GM19351 (cell line): ENCODE results near the gene TAGLN.
"Not testable (repeated sequence)": the region's sequence is repeated elsewhere in the genome, so short reads cannot be mapped to it uniquely, and the experiment has no call there.

ENCODE experiments used
- ATAC-seq: cut with Tn5 transposase; IDR thresholded peaks from one replicate; pipeline ENCODE4 v1.9.1; 2021; ENCODE audit warnings: mild to moderate bottlenecking, moderate library complexity; ENCODE audit not compliant: unreplicated experiment

The TAGLN gene

GRCh38 chr11:117180661-117181585 is 18.2 kb upstream of the TAGLN start:
- ATAC-seq = peak; percentile 38

DNA sequence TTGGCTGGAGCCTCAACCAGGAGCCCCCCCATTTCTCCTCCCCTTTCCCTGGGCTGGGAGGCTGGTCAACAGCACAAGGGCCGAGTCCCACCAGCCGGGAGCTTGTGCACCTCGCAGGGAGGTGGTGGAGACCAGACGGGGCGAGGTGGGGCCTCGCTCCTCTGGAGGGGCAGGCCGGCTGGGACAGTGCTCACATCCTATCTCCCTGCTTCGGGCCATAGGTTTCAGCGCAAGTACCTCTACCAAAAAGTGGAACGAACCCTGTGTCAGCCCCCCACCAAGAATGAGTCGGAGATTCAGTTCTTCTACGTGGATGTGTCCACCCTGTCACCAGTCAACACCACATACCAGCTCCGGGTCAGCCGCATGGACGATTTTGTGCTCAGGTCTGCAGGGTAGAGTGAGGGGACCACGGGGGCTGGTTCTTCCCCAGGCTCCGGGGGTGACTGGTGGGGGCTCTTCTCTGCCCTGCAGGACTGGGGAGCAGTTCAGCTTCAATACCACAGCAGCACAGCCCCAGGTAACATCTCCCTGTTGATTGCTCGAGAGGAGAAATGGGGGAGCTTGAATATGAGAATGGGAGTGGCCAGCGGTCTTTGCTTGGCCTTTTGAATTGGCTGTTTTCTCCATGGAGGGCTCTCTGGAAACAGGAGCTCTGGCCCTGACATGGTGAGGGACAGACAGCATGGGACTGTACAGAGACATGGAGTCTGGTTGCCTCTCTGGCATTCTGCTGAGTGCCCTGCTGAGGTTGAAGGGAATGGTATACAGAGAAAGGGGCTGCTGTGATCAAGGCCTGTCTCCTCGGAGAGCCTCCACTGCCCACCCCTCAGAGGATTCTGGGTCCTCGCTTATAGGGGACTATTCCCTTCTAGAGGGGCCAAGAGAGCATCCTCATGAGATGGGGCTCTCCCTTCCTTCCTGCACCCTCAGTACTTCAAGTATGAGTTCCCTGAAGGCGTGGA is 17.3 kb upstream of the TAGLN start:
- ATAC-seq = no peak

- no peak for ATAC-seq
Observed at GRCh38 chr11:117182551-117182935, 16.6 kb upstream of the TAGLN start.

GRCh38 chr11:117183178-117183577 is 16.0 kb upstream of the TAGLN start:
- ATAC-seq = not testable (repeated sequence)

DNA sequence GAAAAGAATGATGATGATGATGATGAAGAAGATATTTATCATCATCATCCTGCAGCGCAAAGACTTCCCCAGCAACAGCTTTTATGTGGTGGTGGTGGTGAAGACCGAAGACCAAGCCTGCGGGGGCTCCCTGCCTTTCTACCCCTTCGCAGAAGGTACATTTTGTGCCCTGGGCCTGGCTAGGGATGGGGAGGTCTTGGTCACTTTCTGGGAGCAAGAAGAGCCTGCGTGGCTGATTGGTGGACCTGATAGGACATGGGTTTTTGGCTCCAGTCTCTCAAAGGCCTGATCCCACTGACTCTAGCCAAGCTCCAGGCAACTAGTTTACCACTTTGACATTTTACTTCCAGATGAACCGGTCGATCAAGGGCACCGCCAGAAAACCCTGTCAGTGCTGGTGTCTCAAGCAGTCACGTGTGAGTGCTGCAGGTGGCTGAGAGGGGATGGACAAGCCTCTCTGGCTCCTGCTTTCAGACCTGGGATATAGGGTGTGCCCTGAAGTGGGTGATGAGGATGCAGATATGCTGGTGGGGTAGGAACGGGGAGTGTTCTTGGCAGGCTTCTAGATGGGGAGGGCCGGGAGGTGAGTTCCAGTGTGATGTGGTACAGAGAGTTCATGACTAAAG is 15.3 kb upstream of the TAGLN start:
- no peak for ATAC-seq

DNA sequence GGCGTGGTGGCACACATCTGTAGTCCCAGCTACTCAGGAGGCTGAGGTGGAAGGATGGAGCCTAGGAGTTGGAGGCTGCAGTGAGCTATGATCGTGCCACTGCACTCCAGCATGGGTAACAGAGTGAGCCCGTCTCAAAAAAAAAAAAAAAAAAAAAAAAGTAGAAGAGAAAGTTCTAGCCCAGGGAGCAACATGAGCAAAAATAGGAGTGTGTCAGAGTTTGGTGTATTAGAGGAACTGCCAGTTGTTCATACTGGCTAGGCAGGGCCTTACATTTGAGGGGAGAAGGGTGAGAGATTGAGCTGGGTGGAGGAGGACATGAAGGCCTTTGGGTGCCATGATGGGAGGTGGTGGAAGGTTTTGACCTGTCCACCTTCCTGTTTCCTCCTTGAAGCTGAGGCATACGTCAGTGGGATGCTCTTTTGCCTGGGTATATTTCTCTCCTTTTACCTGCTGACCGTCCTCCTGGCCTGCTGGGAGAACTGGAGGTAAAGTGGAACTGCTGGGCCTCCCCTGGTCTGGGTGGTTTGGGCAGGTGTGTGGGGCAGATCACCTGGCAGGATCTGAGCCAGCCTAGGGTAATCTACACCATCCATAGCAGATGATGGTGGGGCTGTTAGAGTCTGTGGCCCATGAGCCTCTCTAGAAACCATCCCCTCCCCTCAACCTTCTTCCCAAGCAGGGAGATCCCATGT is 13.3 kb upstream of the TAGLN start:
- no peak for ATAC-seq

- no peak for ATAC-seq
Observed at GRCh38 chr11:117186431-117186761, 12.8 kb upstream of the TAGLN start.

DNA sequence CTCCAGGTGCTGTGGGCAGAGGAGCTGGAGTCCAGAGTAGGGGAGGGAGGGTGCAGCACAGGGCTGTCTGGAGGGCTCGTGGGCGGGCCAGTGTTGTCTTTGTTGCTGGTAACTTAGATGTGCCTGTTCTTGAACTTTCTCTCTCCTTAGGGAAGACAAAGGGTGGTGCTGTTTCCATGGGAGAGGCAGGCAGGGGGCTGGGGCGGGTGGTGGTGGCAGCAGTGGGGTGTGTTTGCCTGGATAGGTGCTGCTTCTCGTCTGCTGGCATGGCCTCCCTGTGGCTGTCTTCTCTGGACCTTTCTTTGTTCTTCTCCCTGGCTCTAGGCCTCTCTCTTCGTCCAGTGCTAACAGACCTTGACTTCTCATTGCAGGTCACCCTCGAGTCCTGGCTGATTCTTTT is 12.2 kb upstream of the TAGLN start:
- ATAC-seq = no peak

DNA sequence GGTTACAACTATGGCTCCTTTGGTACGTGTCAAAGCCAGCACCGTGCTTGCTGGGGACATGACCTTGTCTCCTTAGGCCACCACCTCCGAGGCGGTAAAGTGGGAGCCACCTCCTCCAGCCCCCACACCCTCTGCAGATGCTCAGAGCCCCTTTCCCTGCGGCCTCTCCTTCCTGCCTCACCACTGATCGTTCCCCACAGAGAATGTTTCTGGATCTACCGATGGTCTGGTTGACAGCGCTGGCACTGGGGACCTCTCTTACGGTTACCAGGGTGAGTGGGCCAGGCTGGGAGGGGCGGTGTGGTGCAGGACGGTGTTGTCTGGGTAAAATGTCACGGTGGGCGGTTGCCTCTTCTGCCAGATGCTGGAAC is 11.8 kb upstream of the TAGLN start:
- ATAC-seq = no peak

GRCh38 chr11:117187799-117188481 is 11.2 kb upstream of the TAGLN start:
- no peak for ATAC-seq

- no peak for ATAC-seq
Observed at GRCh38 chr11:117188620-117189081, 10.5 kb upstream of the TAGLN start.

DNA sequence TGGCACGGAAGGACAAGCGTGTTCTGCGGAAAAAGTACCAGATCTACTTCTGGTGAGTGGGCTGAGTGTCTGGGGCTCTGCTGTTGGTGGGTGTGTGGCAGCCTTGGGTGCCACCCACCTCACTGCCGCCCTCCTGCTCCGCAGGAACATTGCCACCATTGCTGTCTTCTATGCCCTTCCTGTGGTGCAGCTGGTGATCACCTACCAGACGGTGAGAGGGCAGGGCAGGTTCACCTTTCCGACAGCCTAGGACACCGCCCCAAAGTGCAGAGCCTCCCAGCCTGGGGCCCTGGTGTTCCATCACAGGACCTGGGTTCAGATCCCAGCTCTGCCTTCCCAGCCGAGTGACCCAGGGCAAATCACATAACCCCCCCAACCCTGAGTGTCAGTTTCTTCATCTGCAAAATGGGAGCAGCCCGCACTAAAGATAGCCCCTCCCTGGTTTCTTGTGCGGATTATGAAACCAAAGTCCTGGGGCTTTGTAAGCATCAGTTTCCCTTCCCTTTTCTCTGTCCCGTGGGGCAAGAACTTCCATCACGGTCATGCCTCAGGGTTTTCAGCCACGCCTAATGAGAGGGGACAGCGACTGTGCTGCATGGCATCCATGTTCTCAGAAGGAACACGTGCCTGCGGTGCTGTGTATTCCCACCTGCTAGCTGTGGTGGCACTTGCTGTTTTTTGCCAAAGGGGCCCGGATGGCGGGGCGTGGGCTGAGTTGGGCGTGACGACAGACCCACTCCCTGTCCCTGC is 9.8 kb upstream of the TAGLN start:
- peak; percentile 70 for ATAC-seq

- ATAC-seq = no peak
Observed at GRCh38 chr11:117189941-117190544, 9.1 kb upstream of the TAGLN start.

- no peak for ATAC-seq
Observed at GRCh38 chr11:117191680-117192400, 7.3 kb upstream of the TAGLN start.

- ATAC-seq = no peak
Observed at GRCh38 chr11:117192401-117192875, 6.7 kb upstream of the TAGLN start.

- no peak for ATAC-seq
Observed at GRCh38 chr11:117193130-117194020, 5.8 kb upstream of the TAGLN start.

DNA sequence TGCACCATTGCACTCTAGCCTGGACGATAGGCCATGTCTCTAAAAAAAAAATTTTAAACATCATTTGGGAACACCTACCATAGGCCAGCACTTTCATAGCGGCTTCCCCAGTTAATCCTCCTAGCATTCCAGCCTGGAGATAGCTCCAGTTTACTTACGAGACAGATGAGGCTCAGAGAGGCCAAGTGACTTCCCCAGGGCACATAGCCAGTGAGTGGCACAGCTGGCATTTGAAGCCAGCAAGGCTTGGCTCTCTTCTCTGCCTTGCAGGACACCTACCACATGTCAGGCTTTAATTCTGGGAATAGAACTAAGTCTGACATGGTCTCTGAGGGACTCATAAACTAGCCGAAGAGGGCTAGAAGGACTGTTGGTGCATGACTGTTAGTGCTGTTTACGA is 4.9 kb upstream of the TAGLN start:
- no peak for ATAC-seq
